Measurements from ENCODE around the gene UBQLN1. TPM values are rescaled to one million over a fixed set of nuclear protein-coding genes. Genes with fewer than 3 reads are reported as not detected.

The UBQLN1 gene
- total RNA-seq, 1 experiment from 2014 or later: 111 TPM

DNA sequence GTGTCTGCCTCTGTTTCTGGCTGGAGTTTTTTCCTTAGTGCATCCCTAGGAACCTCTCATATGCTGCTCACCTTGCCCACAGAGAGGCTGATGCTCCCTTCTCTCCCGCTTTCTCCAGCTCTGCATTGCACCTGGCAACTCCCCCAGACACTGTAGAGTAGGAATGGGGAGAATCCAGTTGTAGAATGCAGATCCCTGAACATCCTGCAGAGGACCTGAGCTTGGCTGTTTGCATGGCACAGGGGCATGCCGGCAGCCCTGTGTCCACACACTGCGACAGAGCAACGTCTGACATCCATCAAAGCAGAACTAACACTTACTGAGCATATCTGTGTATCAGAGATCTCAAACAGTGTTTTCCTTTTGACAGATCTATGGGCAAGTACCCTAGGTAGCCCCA lies 65.0 kb downstream of the UBQLN1 start:
- Histone ChIP-seq H3K79me1 (ENCODE audit: insufficient read depth, low read depth, low read length, poor library complexity, severe bottlenecking) (no peaks in the 10 kb centered on the region), H4K8ac (replicated peaks; ENCODE audit: insufficient read length, low read depth, low read length) (no peak overlapping the region), H3K9me3 (ENCODE audit: control insufficient read depth, low read depth, low read length) (no peaks in the 10 kb centered on the region), H4K20me1 (ENCODE audit: control insufficient read depth, insufficient read depth, insufficient read length) (no peaks in the 10 kb centered on the region), H3K23ac (ENCODE audit: insufficient read length, low read depth, low read length) (no peak overlapping the region), H3K27me3 (ENCODE audit: insufficient read depth, low read length) (no peaks in the 10 kb centered on the region), H3K79me2 (ENCODE audit: insufficient read depth, low read length) (no peaks in the 10 kb centered on the region), H3K56ac (ENCODE audit: insufficient read length, low read depth, low read length) (no peak overlapping the region), H3K23me2 (ENCODE audit: insufficient read length, low read depth, low read length, poor library complexity, severe bottlenecking) (no peaks in the 10 kb centered on the region), H2AK5ac (ENCODE audit: insufficient read length, low read length) (no peak overlapping the region), H2BK15ac (ENCODE audit: low read depth, low read length) (no peak overlapping the region), H3K4me1 (ENCODE audit: insufficient read depth, low read length) (no peaks in the 10 kb centered on the region), H2BK5ac (ENCODE audit: insufficient read length, low read length) (no peak overlapping the region), H3K27ac (ENCODE audit: insufficient read length, low read depth, low read length) (no peak overlapping the region), H2BK12ac (ENCODE audit: insufficient read length, low read depth, low read length) (no peak overlapping the region), H2AFZ (ENCODE audit: low read length) (no peak overlapping the region), H4K5ac (ENCODE audit: insufficient read length, low read depth, low read length) (no peak overlapping the region), H3K4me2 (ENCODE audit: insufficient read depth, insufficient read length, low read length) (no peak overlapping the region), H3T11ph (ENCODE audit: low read length) (no peak overlapping the region), H3K9ac (ENCODE audit: extremely low read depth, insufficient read length, low read length) (no peak overlapping the region), H3K4ac (ENCODE audit: low read depth, low read length) (no peak overlapping the region), H3K18ac (ENCODE audit: insufficient read length, low read depth, low read length) (no peak overlapping the region), H3K14ac (ENCODE audit: insufficient read depth, low read length) (no peak overlapping the region), H2BK20ac (ENCODE audit: low read depth, low read length, poor library complexity, severe bottlenecking) (no peak overlapping the region), H2BK120ac (ENCODE audit: low read depth, low read length, poor library complexity, severe bottlenecking) (no peak overlapping the region), H4K91ac (ENCODE audit: insufficient read length, low read depth, low read length) (no peak overlapping the region)
- H3K4me3 Mint-ChIP-seq: no peak overlapping the region
- TF ChIP-seq, protein P1, sequence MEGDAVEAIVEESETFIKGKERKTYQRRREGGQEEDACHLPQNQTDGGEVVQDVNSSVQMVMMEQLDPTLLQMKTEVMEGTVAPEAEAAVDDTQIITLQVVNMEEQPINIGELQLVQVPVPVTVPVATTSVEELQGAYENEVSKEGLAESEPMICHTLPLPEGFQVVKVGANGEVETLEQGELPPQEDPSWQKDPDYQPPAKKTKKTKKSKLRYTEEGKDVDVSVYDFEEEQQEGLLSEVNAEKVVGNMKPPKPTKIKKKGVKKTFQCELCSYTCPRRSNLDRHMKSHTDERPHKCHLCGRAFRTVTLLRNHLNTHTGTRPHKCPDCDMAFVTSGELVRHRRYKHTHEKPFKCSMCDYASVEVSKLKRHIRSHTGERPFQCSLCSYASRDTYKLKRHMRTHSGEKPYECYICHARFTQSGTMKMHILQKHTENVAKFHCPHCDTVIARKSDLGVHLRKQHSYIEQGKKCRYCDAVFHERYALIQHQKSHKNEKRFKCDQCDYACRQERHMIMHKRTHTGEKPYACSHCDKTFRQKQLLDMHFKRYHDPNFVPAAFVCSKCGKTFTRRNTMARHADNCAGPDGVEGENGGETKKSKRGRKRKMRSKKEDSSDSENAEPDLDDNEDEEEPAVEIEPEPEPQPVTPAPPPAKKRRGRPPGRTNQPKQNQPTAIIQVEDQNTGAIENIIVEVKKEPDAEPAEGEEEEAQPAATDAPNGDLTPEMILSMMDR (conservative IDR thresholded peaks at IDR 0.05): peak; percentile 16; the same call in 1 of the 3 replicates
- WGBS (ENCODE audit: extremely low coverage, insufficient read length, low lambda C conversion rate): no CpG with 5 or more reads among the region's 4 CpGs
- no peak for DNase-seq
- no peaks in the 10 kb centered on the region; the same call in 1 of the 2 replicates for H3K27me3 Mint-ChIP-seq (ENCODE audit: low read depth)
- peaks cover 0 to 4% (median 0%) of the 10 kb centered on the region in 3 experiments; a peak in 2 of 7 replicates for H3K36me3 Mint-ChIP-seq (ENCODE audit: insufficient read depth in 1 of 3, low read depth in 3 of 3)
- peak overlapping the region in 1 of 3 experiments; percentile 21; a peak in 1 of 7 replicates for H3K27ac Mint-ChIP-seq
- no peaks in the 10 kb centered on the region for H3K9me3 Mint-ChIP-seq
- H3K4me1 Mint-ChIP-seq: peaks cover 0 to 5% of the 10 kb centered on the region in 2 experiments; a peak in 3 of 4 replicates

Data from H9 (cell line).